GM19023 (cell line): Measurements from ENCODE around the gene TSSK3.

ENCODE experiments used
- ATAC-seq: cut with Tn5 transposase; IDR thresholded peaks from one replicate; pipeline ENCODE4 v1.9.1; 2021; ENCODE audit warnings: mild to moderate bottlenecking, moderate library complexity; ENCODE audit not compliant: unreplicated experiment

The TSSK3 gene, protein sequence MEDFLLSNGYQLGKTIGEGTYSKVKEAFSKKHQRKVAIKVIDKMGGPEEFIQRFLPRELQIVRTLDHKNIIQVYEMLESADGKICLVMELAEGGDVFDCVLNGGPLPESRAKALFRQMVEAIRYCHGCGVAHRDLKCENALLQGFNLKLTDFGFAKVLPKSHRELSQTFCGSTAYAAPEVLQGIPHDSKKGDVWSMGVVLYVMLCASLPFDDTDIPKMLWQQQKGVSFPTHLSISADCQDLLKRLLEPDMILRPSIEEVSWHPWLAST

DNA sequence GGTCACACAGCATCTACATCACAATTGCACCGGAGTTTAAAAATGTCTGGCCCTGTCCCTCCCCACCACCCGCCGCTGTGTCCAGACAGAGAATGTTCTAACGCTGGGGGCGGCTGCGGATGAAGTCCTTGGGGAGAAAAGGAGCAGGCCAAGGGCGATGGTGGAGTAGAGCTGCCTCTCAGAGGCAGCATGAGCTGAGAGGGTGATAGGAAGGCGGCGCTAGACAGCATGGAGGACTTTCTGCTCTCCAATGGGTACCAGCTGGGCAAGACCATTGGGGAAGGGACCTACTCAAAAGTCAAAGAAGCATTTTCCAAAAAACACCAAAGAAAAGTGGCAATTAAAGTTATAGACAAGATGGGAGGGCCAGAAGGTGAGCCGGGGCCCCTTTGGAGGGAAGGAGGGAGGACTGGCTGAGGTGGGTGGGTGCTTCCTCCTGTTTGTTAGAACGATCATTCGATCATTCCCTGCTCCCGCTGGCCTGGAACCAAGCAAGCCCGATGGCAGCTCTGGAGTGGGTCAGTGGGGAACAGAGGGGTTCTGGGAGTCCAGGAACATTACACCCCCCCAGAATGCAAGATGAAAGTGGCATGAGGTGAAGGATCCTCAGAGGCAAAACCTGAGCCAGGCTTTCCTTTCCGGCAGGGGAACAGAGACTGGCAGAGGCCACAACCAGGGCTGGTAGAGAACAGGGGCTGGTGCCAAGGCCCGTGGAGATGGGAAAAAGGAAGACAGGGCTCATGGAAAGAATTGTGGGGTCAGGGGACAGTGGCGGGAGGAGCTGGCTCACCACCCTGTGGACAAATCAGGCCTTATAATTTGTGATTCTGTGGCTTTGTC, at the start of gene TSSK3, which contains the start of gene FAM229A:
TSSK3 (plus strand) TSS at position 66 of the 840 bp plus-strand sequence; CDS start at position 229, 163 bp downstream.
FAM229A (minus strand) TSS at position 12 of the 840 bp plus-strand sequence. CDS start 394 bp downstream, outside the sequence.
- ATAC-seq: no peak

DNA sequence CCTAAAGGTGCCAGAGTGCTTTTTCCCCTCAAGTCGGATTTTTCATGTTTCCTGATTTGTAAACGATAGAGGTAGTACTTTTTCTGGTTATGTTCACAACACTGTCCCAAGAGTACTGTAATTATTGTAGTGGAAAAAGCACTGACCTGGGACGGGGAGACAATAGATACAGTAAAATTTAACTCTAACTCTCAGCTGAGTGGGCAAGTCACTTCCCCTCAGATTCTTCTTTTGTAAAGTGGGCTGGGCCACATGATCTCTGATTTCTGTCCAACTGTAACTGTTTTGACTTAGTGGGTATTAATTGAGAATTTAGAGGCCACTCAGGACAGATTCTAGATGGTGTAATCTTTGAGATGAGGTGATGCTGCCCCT, 45.4 kb upstream of the TSSK3 start:
- ATAC-seq: no peak

DNA sequence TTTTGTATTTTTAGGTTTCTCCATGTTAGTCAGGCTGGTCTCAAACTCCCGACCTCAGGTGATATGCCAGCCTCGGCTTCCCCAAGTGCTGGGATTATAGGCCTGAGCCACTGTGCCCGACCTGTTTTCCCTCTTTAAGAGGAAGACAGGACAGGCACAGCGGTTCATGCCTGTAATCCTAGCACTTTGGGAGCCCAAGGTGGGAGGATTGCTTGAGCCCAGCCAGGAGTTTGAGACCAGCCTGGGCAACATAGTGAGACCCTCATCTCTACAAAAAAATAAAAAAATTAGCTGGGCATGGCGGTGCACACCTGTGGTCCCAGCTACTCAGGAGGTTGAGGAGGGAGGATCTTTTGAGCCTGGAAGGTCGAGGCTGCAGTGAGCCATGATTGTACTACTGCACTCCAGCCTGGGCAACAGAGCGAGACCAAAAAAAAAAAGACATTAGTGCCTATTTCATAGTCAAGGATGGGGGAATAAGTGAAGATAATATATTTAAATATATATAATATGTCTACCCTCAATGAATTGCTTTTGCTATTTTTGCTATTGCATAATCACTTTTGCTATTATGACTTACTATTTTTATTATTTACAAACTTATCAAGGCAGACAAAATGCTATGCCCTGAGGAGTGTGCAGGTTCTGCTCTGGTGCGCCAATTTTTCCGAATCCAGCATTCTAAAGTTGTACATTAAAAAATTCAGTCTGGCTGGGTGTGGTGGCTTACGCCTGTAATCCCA, 44.0 kb upstream of the TSSK3 start:
- ATAC-seq: no peak

DNA sequence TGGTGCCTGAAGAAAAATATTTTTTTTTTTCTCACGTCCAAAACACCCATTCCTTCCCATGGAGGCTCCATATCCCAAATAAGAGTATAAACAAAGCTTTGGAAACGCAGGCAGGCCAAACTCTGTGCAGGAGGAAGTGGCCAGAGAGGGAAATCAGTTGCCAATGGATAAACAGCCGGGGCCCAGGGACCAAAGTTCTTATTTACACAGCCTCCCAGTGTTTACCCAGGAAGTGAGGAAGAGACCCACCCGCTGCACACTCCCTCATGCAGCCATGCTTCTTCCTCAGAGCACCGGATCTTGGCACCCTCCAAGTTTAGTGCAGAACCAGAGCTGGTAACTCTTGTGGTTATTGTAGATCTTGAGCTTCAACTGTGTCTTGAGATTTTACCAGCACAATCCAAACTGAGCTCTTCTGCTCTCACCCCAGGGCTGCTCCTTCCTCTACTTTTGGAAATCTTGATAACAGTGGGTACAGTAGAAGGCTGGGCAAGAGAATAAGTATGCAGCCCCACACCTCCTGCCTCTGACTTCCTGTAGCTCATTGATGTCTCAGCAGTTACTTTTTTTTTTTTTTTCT, 40.5 kb upstream of the TSSK3 start:
- no peak for ATAC-seq

DNA sequence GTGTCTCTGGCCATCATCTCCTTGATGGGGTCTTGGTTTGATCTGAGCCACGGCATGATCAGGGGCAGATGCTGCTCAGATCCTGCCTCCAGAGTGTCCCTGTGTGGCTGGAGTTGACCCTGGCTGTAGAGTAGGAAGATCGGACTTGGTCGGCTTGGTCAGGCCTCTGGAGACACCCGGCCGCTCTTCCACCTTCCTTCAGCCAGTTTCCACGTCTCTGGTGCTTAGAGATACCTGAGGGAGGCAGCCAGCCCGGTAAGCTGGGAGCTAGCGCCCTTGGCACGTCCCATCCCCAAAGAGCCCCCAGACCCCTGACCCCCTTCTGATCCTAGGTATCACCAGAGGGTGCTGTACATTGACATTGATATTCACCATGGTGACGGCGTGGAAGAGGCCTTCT, 35.1 kb upstream of the TSSK3 start:
- ATAC-seq: no peak

DNA sequence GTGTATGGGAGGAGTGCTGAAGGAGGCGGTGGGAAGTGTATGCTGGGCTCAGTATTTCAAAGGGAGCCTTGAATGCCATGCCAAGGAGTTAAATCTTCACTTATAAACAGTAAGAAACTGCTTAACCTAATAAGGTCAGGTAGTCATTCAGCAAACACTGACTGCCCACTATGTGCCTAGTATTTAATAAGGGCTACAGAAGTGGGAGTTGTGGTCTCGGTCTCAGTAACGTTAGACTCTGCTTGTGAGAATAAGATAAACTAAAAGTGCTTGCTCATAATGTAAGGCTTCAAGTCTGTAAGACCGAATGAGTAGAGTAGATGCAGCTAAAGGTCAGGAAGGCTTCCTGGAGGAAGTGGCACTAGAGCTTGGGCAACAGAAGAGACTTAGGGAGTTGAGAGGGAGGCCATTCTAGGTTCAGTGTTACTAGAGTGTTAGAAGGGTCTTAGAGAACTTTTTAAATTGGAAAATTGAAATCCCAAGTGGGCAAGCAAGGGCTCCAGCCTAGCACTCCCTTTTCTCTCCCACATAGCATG, 32.3 kb upstream of the TSSK3 start:
- no peak for ATAC-seq

DNA sequence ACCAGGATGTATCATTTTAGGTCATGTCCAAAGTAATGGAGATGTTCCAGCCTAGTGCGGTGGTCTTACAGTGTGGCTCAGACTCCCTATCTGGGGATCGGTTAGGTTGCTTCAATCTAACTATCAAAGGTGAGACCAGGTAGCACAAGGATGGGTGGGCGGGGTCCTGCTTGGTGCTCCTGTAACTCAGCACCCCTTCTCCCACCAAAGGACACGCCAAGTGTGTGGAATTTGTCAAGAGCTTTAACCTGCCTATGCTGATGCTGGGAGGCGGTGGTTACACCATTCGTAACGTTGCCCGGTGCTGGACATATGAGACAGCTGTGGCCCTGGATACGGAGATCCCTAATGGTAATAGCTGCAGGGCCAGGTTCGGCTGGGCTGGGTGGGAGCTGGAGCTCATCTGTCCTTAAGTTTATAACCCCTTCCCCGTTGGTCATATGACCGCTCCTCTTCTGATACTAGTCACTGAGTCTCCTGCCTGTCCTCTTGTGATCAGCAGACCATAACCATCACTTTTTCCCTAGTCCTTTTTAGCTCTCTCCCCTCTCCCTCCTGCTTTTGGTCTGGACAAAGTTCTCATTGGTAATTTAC, 31.7 kb upstream of the TSSK3 start:
- ATAC-seq: no peak

DNA sequence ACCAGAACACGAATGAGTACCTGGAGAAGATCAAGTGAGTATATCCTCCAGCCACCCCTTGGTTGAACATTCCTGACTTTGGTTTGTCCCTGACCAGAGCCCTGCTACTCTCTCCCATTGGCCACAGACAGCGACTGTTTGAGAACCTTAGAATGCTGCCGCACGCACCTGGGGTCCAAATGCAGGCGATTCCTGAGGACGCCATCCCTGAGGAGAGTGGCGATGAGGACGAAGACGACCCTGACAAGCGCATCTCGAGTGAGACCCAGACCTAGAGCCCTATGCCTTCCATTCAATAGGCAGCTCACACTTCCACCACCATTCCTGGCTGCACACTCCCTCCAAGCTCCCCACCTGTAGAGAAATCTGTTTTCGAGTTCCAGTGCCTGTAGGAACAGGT, 30.8 kb upstream of the TSSK3 start:
- no peak for ATAC-seq

DNA sequence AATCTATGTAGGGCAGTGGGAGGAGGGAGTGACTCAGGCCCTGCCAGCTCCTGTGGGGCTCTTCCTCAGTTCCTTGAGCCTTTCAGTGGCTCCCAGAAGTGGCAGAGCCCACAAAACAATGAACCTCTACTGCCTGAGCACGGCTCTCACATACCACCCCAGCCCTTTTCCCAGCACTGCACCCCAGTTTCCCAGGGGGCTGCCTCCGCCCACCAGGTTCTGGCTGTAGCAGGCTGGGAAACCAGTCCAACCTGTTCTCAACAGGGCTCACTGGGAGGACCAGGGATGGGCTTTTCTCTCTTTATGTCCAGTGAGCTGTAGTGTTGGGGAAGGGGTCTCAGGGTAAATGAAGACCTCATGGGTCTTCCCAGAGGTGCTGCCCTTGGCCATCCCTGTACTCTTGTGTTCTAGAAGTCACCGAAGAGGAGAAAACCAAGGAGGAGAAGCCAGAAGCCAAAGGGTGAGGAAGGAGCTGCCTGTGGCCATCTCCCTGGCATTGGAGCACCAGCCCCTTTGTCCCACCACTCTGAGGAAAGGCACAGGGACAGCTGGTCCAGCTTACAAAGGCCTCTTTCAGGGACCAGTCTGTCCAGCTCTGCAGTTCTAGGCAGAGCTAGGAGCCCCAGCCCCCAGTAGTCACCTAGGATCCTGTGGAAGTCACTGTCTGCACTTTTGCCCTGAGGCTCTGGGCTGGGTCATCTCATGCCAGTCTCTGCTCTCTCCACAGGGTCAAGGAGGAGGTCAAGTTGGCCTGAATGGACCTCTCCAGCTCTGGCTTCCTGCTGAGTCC, 29.9 kb upstream of the TSSK3 start:
- ATAC-seq: no peak

DNA sequence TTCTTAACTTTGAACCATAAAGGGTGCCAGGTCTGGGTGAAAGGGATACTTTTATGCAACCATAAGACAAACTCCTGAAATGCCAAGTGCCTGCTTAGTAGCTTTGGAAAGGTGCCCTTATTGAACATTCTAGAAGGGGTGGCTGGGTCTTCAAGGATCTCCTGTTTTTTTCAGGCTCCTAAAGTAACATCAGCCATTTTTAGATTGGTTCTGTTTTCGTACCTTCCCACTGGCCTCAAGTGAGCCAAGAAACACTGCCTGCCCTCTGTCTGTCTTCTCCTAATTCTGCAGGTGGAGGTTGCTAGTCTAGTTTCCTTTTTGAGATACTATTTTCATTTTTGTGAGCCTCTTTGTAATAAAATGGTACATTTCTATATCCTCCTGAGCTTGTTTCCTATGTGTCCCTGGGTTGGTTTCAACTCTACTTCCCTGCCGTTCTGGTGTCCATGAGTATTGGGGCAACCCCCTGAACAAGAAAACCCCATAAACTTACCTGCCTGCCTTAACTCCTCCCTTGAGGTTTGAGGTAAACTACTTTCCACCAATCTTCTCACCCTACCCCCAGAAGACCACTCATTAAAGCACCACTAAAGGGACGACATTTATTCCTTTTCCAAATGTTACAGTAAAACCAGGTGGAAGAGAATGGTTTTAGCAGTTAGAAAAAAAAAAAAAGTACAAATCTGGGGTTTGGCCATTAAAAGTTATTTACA, 28.9 kb upstream of the TSSK3 start:
- ATAC-seq: no peak

DNA sequence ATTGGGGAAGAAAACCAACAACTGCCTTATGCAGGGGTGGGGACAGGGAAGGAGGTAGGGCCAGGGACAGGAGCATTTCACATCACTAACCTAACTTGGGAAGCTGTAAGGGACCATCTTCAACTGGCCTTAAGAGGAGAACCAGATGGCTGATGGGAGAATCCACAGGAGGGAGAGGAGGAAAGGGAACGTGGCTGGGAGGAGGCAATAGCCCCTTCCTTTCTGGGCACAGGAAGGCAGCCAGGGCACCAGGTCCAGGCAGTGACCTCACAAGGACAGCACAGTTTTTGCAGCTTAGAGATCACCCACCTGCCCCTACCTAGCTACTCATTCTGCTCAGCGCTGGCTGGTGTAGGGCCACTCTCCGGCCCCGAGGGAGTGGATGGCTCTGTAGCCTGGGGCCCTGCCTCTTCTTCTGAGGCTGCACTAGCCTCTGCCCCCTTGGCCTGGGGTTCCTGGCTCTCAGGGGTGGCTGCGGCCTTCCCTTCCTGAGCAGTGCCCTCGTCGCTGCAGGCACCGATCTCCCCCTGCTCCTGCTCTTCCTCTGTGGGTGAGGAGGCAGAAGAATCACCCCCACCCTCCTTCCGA, 28.0 kb upstream of the TSSK3 start:
- ATAC-seq: no peak

DNA sequence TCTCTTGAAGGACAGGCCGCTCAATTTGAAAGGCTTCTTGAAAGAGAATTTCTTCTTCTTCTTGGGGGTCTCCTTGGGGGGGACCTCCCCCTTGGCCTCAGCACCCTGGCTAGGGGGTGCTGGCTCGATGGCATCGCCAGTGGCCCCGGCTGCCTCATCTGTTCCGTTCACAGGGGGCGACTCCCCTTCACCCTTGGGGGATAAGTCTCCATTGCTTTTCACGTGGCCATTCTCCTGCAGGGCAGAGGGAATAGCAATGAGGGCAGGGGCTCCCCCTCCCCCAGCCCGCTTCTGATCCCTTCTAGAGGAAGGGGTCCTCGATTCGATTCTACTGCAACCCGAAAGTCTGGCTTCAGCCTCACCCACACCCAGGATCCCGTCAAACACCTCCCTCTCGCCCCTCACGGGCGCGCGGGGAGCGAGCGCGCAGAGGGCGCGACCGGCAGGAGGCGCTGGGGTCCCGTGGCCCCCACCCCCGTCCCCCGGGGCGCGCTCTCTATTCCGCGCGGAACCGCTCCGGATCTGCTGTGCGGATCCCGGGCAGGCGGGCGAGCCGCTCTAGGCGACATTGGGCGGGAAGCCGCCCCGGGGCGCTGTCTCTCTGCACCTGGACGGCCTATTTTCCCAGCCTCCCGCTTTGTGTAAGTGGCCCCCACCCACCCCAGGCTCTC, 27.3 kb upstream of the TSSK3 start:
- ATAC-seq: peak; percentile 19

DNA sequence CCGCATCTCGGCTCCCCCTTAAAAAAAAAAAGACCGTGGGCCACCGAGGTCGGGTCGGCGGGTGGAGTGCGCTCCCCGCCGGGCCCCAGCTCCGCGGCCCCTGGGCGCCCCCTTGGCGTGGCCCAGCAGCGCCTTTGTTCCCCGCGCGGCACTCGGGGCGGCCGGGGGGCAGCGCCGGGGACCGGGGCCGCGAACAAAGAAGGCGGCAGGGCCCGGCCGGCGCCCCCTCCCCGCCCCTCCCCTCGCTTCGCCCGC, 26.9 kb upstream of the TSSK3 start:
- ATAC-seq: peak; percentile 1

DNA sequence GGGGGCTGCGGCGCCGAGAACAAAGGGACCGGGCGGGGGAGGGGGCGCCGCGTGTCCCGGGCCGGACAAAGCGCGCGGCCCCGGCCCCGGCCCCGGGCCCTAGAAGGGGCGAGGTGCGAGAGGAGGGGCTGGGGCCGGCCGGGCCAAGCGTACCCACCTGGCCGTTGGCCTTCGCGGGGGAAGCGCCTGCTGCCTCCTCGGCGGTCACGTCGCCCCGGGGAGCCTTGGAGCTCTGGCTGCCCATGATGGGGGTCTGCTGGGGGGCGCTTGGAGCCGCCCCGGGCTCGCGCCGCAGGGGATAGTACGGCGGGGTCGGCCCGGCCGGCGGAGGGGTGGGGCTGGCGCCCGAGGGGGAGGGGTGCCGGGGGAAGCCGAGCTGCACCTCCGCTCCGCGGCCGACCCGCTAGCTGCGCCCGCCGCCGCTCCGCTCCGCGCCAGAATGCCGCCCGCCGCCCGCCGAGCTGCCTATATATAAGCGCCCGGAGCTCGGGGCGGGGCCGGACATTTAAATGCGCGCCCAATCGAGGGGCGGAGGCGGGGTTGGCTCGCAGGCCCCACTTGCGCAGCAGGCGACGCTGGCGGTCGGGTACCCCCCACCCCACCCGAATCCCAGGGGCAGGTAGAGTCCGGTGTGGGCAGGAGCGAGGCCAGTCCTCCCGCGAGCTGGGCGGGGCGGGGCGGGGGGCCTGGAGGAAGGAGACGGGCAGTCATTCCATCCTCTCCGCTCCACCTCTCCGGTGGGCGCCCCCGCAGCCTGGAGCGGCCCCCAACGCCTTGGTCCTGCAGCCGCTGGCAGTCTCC, 26.3 kb upstream of the TSSK3 start, which contains the start of gene MARCKSL1:
MARCKSL1 (minus strand) TSS at position 444 of the 801 bp plus-strand sequence; CDS start at position 244, 200 bp downstream.
- ATAC-seq: peak; percentile 39

DNA sequence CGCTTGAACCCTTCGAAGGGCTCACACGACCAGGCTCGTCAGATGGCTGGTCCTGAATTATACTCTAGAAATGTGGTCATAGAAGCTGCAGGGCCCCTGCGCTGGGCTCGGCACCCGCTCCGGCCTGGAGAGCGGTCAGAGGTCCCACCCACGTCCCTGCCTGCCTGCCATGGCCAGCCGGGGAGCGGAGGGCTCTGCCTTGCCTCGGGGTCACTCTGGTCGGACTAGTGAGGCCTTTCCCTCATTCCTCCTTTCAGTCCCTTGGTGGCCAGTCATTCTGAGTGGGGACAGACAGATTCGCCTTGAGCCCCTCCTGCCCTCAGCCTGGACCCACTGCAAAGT, 25.8 kb upstream of the TSSK3 start:
- ATAC-seq: no peak

DNA sequence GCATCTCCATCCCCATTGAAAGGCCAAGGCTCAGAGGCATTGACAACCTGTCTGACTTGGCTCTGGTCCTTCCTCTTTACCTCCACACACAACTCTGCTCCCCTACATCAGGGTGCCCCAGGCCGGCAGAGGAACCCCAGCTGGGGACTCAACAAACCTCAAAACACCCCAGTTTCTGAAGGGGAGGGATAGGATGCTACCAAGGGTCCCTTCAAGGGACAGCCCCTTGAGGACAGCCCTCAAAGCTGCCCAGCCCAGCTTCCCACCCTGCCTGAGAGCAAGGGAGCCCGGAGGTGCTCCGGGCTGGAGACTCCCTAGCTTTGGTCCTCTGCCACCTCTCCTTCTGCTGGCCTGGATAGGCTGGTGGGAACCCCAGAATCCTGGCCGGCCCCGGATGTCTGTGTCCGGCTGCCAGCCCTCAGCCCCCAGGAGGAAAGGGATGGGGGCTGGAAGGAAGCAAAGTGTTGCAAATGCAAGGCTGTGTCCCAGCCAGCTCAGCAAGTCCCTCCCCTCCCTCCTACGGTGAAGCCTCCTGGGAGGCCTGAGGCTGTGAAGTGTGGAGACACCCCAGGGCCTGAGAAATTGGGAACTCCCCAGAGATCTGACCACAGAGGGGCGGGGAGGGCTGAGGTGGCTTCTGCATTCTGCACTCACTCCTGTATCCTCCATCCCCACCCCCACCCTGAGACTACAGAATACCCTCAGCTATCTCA, 25.2 kb upstream of the TSSK3 start:
- no peak for ATAC-seq
